ENCODE data around the gene ELMO1. TPM values are rescaled to one million over a fixed set of nuclear protein-coding genes. Genes with fewer than 3 reads are reported as not detected.

ELMO1 gene
- total RNA-seq, 1 donor from 2014 or later = 0.69 TPM

- TF ChIP-seq CTCF (conservative IDR thresholded peaks at IDR 0.05; ENCODE audit: low read depth, low read length) = no peak
- no peak overlapping the region for H3K4me3 ChIP-seq (ENCODE audit: low read depth, low read length)
- no peak for DNase-seq (ENCODE audit: low read depth)
Observed at GRCh38 chr7:36995776-36996175, 452.9 kb downstream of the ELMO1 start.

- no peak for DNase-seq (ENCODE audit: low read depth)
- no peak for TF ChIP-seq CTCF (conservative IDR thresholded peaks at IDR 0.05; ENCODE audit: low read depth, low read length)
- no peak overlapping the region for H3K4me3 ChIP-seq (ENCODE audit: low read depth, low read length)
Observed at GRCh38 chr7:36994456-36995112, 454.1 kb downstream of the ELMO1 start.

GRCh38 chr7:36986948-36987724, 461.5 kb downstream of the ELMO1 start:
- no peak for DNase-seq (ENCODE audit: low read depth)

GRCh38 chr7:36986511-36986933, 462.1 kb downstream of the ELMO1 start:
- no peak overlapping the region for H3K4me3 ChIP-seq (ENCODE audit: low read depth, low read length)
- DNase-seq (ENCODE audit: low read depth) = no peak
- TF ChIP-seq CTCF (conservative IDR thresholded peaks at IDR 0.05; ENCODE audit: low read depth, low read length) = no peak

More at GRCh38 chr7:36986948-36987724, 461.5 kb downstream of the ELMO1 start:
- peak; percentile 98 for TF ChIP-seq CTCF (conservative IDR thresholded peaks at IDR 0.05; ENCODE audit: low read depth, low read length)
- H3K4me3 ChIP-seq (ENCODE audit: low read depth, low read length) = no peak overlapping the region

GRCh38 chr7:36985866-36986400, 462.7 kb downstream of the ELMO1 start:
- TF ChIP-seq CTCF (conservative IDR thresholded peaks at IDR 0.05; ENCODE audit: low read depth, low read length) = no peak
- DNase-seq (ENCODE audit: low read depth) = no peak
- no peak overlapping the region for H3K4me3 ChIP-seq (ENCODE audit: low read depth, low read length)

- no peak overlapping the region for H3K4me3 ChIP-seq (ENCODE audit: low read depth, low read length)
- DNase-seq (ENCODE audit: low read depth) = no peak
- TF ChIP-seq CTCF (conservative IDR thresholded peaks at IDR 0.05; ENCODE audit: low read depth, low read length) = no peak
Observed at GRCh38 chr7:36985316-36985715, 463.3 kb downstream of the ELMO1 start.

All from epithelial cell of proximal tubule (primary cell).